Measurements from ENCODE around the gene MYLK2.

GRCh38 chr20:31774408-31774807 is 44.7 kb upstream of the MYLK2 start:
- no peak for TF ChIP-seq CTCF (IDR thresholded peaks at IDR 0.05)
- no peak for TF ChIP-seq ZFX (IDR thresholded peaks at IDR 0.05; ENCODE audit: borderline replicate concordance)

Data from 22Rv1 (cell line).